ENCODE results near the gene SLC47A2.

- TF ChIP-seq POLR2A (IDR thresholded peaks at IDR 0.05) (no peak), CTCF (IDR thresholded peaks at IDR 0.05) (no peak)
Measured at GRCh38 chr17:19730843-19731242, 14.5 kb upstream of the SLC47A2 start.
